Caco-2 (cell line): Measurements from ENCODE around the gene ANAPC4. TPM values are rescaled to one million over a fixed set of nuclear protein-coding genes. Genes with fewer than 3 reads are reported as not detected.

Experiments
- BruUV-seq: library from RNA; stranded (reverse); fragments of 400-500 nt; replicated peaks from 2 replicates; lab custom pipeline; 2021; lab: Mats Ljungman, UMichigan
- CTCF ChIA-PET: fragments of 300-600 bp; sonication (Branson Sonifier 250); formaldehyde crosslinking; loops from one replicate; lab custom pipeline; 2022; ENCODE audit warnings: antibody characterized with exemption; lab: Charles Lee
- POLR2A ChIA-PET: fragments of 300-600 bp; sonication (Branson Sonifier 250); formaldehyde crosslinking; loops from one replicate; lab custom pipeline; 2022; ENCODE audit warnings: antibody characterized with exemption; lab: Charles Lee
- DNase-seq, 2 experiments: peaks; one replicate each; pipeline versions ENCODE4 v3.0.0 to v3.0.0-alpha.2; 2020 to 2022
- H3K27me3 ChIP-seq: replicated peaks from 2 replicates; pipeline ENCODE4 v1.6.0; 2011; ENCODE audit warnings: low read length; ENCODE audit not compliant: control insufficient read depth, insufficient read depth
- H3K36me3 ChIP-seq: 2 replicates; pipeline ENCODE4 v1.5.1; 2011; ENCODE audit warnings: low read length; ENCODE audit not compliant: control insufficient read depth, insufficient read depth
- H3K4me1 ChIP-seq: fragments of 250-450 bp; sonication (Bioruptor Pico); 2 replicates; pipeline ENCODE4 v1.5.1; 2020; ENCODE audit warnings: mild to moderate bottlenecking
- H3K4me3 ChIP-seq: 2 replicates; pipeline ENCODE4 v1.5.1; 2011; ENCODE audit warnings: low read depth, mild to moderate bottlenecking, control low read depth, low read length
- H3K9me3 ChIP-seq: fragments of 250-450 bp; sonication (Bioruptor Pico); 2 replicates; pipeline ENCODE4 v1.5.1; 2020; ENCODE audit warnings: mild to moderate bottlenecking, moderate library complexity
- H3K27ac Mint-ChIP-seq: one replicate; pipeline ENCODE4 v1.8.0; 2022; ENCODE audit warnings: mixed read lengths; ENCODE audit not compliant: unreplicated experiment
- H3K27me3 Mint-ChIP-seq: one replicate; pipeline ENCODE4 v1.8.0; 2022; ENCODE audit warnings: mixed read lengths; ENCODE audit not compliant: insufficient read depth, unreplicated experiment
- H3K36me3 Mint-ChIP-seq: one replicate; pipeline ENCODE4 v1.8.0; 2022; ENCODE audit warnings: mild to moderate bottlenecking, mixed read lengths; ENCODE audit not compliant: insufficient read depth, unreplicated experiment
- H3K4me1 Mint-ChIP-seq: one replicate; pipeline ENCODE4 v1.8.0; 2022; ENCODE audit warnings: low read depth, mixed read lengths; ENCODE audit not compliant: unreplicated experiment
- H3K4me3 Mint-ChIP-seq: one replicate; pipeline ENCODE4 v1.8.0; 2022; ENCODE audit warnings: mild to moderate bottlenecking, moderate library complexity, mixed read lengths; ENCODE audit not compliant: unreplicated experiment
- H3K9me3 Mint-ChIP-seq: one replicate; pipeline ENCODE4 v1.8.0; 2022; ENCODE audit warnings: mixed read lengths; ENCODE audit not compliant: unreplicated experiment
- intact Hi-C: fragments of 100-400 bp; cut with micrococcal nuclease; formaldehyde crosslinking; loops from one replicate; pipeline ENCODE4 v1.10.0; 2022; ENCODE audit not compliant: unreplicated experiment
- total RNA-seq: library from RNA; stranded (reverse); gene quantifications from 2 replicates; pipeline ENCODE4 v1.2.3, GENCODE V29; 2022
- TF ChIP-seq, protein P1 (sequence below), 2 experiments: fragments of 200-600 bp in 1 of 2; IDR thresholded peaks; 1 replicate in 1 of 2; 2 replicates in 1 of 2; pipeline versions ENCODE4 v1.5.1 to v1.8.0; 2011 to 2022; ENCODE audit warnings: antibody characterized with exemption in 1 of 2, control low read depth in 1 of 2, inconsistent platforms in 1 of 2, low read depth in 1 of 2, low read length in 1 of 2, mild to moderate bottlenecking in 1 of 2, moderate library complexity in 1 of 2; ENCODE audit not compliant: insufficient read depth in 1 of 2, severe bottlenecking in 1 of 2, unreplicated experiment in 1 of 2

ANAPC4 gene
- total RNA-seq, 1 experiment from 2014 or later: 32.3 TPM

DNA sequence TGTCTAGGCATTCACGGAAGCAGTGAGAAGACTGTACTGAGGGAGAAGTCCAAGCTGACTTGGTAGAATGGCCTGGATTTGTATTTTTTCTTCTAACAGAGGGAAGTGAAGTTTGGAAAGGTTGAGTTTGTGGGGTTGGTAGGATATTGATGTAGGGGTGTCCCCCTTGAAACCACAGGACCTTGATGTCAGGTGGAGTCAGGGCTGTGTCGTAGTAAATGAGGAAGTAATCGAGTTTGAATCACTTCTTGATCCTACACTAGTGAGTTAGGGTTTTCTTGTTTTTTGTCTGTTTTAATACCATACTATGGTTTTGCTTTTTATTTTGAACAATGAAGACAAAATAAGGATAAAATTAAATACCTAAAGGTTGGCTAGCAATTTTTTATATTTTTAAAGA, 30.1 kb upstream of the ANAPC4 start:
- no peak for DNase-seq
- Mint-ChIP-seq H3K4me3 (no peak overlapping the region), H3K36me3 (peaks cover 5% of the 10 kb centered on the region), H3K27me3 (no peaks in the 10 kb centered on the region), H3K4me1 (peaks cover 5% of the 10 kb centered on the region), H3K27ac (no peak overlapping the region), H3K9me3 (no peaks in the 10 kb centered on the region)
- Histone ChIP-seq H3K36me3 (no peaks in the 10 kb centered on the region; the same call in 1 of the 2 replicates), H3K4me3 (no peak overlapping the region), H3K9me3 (no peaks in the 10 kb centered on the region), H3K27me3 (no peaks in the 10 kb centered on the region), H3K4me1 (no peaks in the 10 kb centered on the region)
- BruUV-seq: no TSS peak
- intact Hi-C loops: no loop called here
- CTCF ChIA-PET: no interaction called here
- TF ChIP-seq, protein P1, sequence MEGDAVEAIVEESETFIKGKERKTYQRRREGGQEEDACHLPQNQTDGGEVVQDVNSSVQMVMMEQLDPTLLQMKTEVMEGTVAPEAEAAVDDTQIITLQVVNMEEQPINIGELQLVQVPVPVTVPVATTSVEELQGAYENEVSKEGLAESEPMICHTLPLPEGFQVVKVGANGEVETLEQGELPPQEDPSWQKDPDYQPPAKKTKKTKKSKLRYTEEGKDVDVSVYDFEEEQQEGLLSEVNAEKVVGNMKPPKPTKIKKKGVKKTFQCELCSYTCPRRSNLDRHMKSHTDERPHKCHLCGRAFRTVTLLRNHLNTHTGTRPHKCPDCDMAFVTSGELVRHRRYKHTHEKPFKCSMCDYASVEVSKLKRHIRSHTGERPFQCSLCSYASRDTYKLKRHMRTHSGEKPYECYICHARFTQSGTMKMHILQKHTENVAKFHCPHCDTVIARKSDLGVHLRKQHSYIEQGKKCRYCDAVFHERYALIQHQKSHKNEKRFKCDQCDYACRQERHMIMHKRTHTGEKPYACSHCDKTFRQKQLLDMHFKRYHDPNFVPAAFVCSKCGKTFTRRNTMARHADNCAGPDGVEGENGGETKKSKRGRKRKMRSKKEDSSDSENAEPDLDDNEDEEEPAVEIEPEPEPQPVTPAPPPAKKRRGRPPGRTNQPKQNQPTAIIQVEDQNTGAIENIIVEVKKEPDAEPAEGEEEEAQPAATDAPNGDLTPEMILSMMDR (IDR thresholded peaks at IDR 0.05; ENCODE audit: insufficient read depth in 1 of 2, low read depth in 1 of 2, low read length in 1 of 2, severe bottlenecking in 1 of 2, unreplicated experiment in 1 of 2): no peak
- POLR2A ChIA-PET: no interaction called here

GRCh38 chr4:25347473-25347872, 29.6 kb upstream of the ANAPC4 start:
- H3K4me1 Mint-ChIP-seq: peaks cover 5% of the 10 kb centered on the region
- BruUV-seq: no TSS peak
- no peaks in the 10 kb centered on the region for H3K9me3 Mint-ChIP-seq
- intact Hi-C loops: no loop called here
- H3K36me3 Mint-ChIP-seq: peaks cover 5% of the 10 kb centered on the region
- ChIA-PET POLR2A (no interaction called here), CTCF (no interaction called here)
- H3K27me3 ChIP-seq: no peaks in the 10 kb centered on the region
- no peak overlapping the region for H3K27ac Mint-ChIP-seq
- H3K36me3 ChIP-seq: no peaks in the 10 kb centered on the region; the same call in 1 of the 2 replicates
- no peaks in the 10 kb centered on the region for H3K4me1 ChIP-seq
- no peaks in the 10 kb centered on the region for H3K9me3 ChIP-seq
- TF ChIP-seq, protein P1 (IDR thresholded peaks at IDR 0.05; ENCODE audit: insufficient read depth in 1 of 2, low read depth in 1 of 2, low read length in 1 of 2, severe bottlenecking in 1 of 2, unreplicated experiment in 1 of 2): no peak
- no peaks in the 10 kb centered on the region for H3K27me3 Mint-ChIP-seq
- H3K4me3 ChIP-seq: no peak overlapping the region
- no peak for DNase-seq
- no peak overlapping the region for H3K4me3 Mint-ChIP-seq

GRCh38 chr4:25347971-25348370, 29.1 kb upstream of the ANAPC4 start:
- peaks cover 5% of the 10 kb centered on the region for H3K36me3 Mint-ChIP-seq
- TF ChIP-seq, protein P1 (IDR thresholded peaks at IDR 0.05; ENCODE audit: insufficient read depth in 1 of 2, low read depth in 1 of 2, low read length in 1 of 2, severe bottlenecking in 1 of 2, unreplicated experiment in 1 of 2): no peak

More at GRCh38 chr4:25347971-25348370, 29.1 kb upstream of the ANAPC4 start:
- intact Hi-C loops: no loop called here
- Mint-ChIP-seq H3K27ac (no peak overlapping the region), H3K4me1 (peaks cover 5% of the 10 kb centered on the region), H3K4me3 (no peak overlapping the region), H3K27me3 (no peaks in the 10 kb centered on the region), H3K9me3 (no peaks in the 10 kb centered on the region)
- Histone ChIP-seq H3K36me3 (no peaks in the 10 kb centered on the region; the same call in 1 of the 2 replicates), H3K9me3 (no peaks in the 10 kb centered on the region), H3K4me1 (no peaks in the 10 kb centered on the region), H3K4me3 (no peak overlapping the region), H3K27me3 (no peaks in the 10 kb centered on the region)
- DNase-seq: no peak
- BruUV-seq: no TSS peak
- ChIA-PET POLR2A (no interaction called here), CTCF (no interaction called here)
